Measurements from ENCODE around the gene RBM5. TPM values are rescaled to one million over a fixed set of nuclear protein-coding genes. Genes with fewer than 3 reads are reported as not detected.

The RBM5 gene
- total and polyA plus RNA-seq, 10 of the 15 experiments (the other 5 are each of a cell fraction or from before 2014, with no cell fraction given): 35.1 to 347 (median 111) TPM

- Histone ChIP-seq H3K79me2 (ENCODE audit: control insufficient read depth, insufficient read depth, low read length) (no peaks in the 10 kb centered on the region), H3K27me3 (replicated peaks in 1 of 2; ENCODE audit: control insufficient read depth in 2 of 2, insufficient read depth in 2 of 2, low read length in 1 of 2) (no peaks in the 10 kb centered on the region), H3K9ac (ENCODE audit: control insufficient read depth, insufficient read depth, low read length) (no peak overlapping the region), H3K4me3 (no peak overlapping the region), H3K4me2 (ENCODE audit: control insufficient read depth, insufficient read depth) (no peak overlapping the region), H2AFZ (ENCODE audit: control insufficient read depth, low read depth, low read length) (no peak overlapping the region), H4K20me1 (ENCODE audit: control insufficient read depth, insufficient read depth) (peaks cover 7% of the 10 kb centered on the region; the same call in 1 of the 2 replicates), H3K9me3 (replicated peaks; ENCODE audit: control insufficient read depth, insufficient read depth, low read length) (no peaks in the 10 kb centered on the region), H3K4me1 (ENCODE audit: control insufficient read depth, insufficient read depth, low read length) (no peaks in the 10 kb centered on the region; the same call in 1 of the 2 replicates), H3K27ac (ENCODE audit: control insufficient read depth, insufficient read depth) (no peak overlapping the region), H3K36me3 (ENCODE audit: control insufficient read depth in 2 of 2, insufficient read depth in 2 of 2, low read length in 1 of 2) (peaks cover 46 to 53% of the 10 kb centered on the region in 2 experiments)
- intact Hi-C loops (cut with micrococcal nuclease; ENCODE audit: unreplicated experiment) (no loop called here), in situ Hi-C loops (cut with MboI) (no loop called here)
- SMC1A ChIA-PET (ENCODE audit: uncharacterized antibody, unreplicated experiment): interaction anchor here (1.1 kb wide), 1 partner anchor 102 kb away, joined by 3 read pairs; no protein-coding TSS in a partner anchor
- POLR2A ChIA-PET: no interaction called here
- no TSS peak for BruUV-seq (replicated peaks)
- no peak for FAIRE-seq
- DNase-seq (ENCODE audit: low read depth, low spot score): no peak
- TF ChIP-seq NFYA (IDR thresholded peaks at IDR 0.05; ENCODE audit: borderline replicate concordance, low read depth, low read length) (no peak), IRF4 (IDR thresholded peaks at IDR 0.05; ENCODE audit: low read depth, low read length) (no peak), POLR2A (IDR thresholded peaks at IDR 0.05; ENCODE audit: low read depth, low read length) (0 out of 2 replicates have a peak, but pooled peaks have one; percentile 22), MXI1 (IDR thresholded peaks at IDR 0.05; ENCODE audit: low read depth, low read length) (no peak), CBFB (IDR thresholded peaks at IDR 0.05; ENCODE audit: low read depth) (no peak), CHD2 (IDR thresholded peaks at IDR 0.05; ENCODE audit: borderline replicate concordance, low read depth, low read length) (no peak), ESRRA (IDR thresholded peaks at IDR 0.05; ENCODE audit: low read length) (no peak), HDAC6 (IDR thresholded peaks at IDR 0.05; ENCODE audit: unreplicated experiment) (no peak)
- CTCF ChIA-PET: no interaction called here
- WGBS (ENCODE audit: insufficient coverage, insufficient replicate concordance, low lambda C conversion rate, missing lambda C conversion rate): 99% methylated on average over 8 of the region's 8 CpGs
- ATAC-seq: no peak
- RAD21 ChIA-PET (ENCODE audit: unreplicated experiment): interaction anchor here (1.2 kb wide), 1 partner anchor 73 kb away, joined by 4 read pairs; no protein-coding TSS in a partner anchor
Measured at GRCh38 chr3:50117120-50117519, 28.4 kb downstream of the RBM5 start.

GRCh38 chr3:50118237-50118636 is 29.5 kb downstream of the RBM5 start:
- TF ChIP-seq ZNF687 (IDR thresholded peaks at IDR 0.05) (no peak), POLR2A (IDR thresholded peaks at IDR 0.05; ENCODE audit: low read depth, low read length) (0 out of 2 replicates have a peak, but pooled peaks have one; percentile 9)
- FAIRE-seq: no peak
- Histone ChIP-seq H3K36me3 (ENCODE audit: control insufficient read depth in 2 of 2, insufficient read depth in 2 of 2, low read length in 1 of 2) (peaks cover 42 to 45% of the 10 kb centered on the region in 2 experiments), H3K9ac (ENCODE audit: control insufficient read depth, insufficient read depth, low read length) (no peak overlapping the region), H3K79me2 (ENCODE audit: control insufficient read depth, insufficient read depth, low read length) (no peaks in the 10 kb centered on the region), H2AFZ (ENCODE audit: control insufficient read depth, low read depth, low read length) (no peak overlapping the region), H3K4me1 (ENCODE audit: control insufficient read depth, insufficient read depth, low read length) (no peaks in the 10 kb centered on the region; the same call in 1 of the 2 replicates), H3K4me3 (no peak overlapping the region), H3K27me3 (replicated peaks in 1 of 2; ENCODE audit: control insufficient read depth in 2 of 2, insufficient read depth in 2 of 2, low read length in 1 of 2) (no peaks in the 10 kb centered on the region), H3K9me3 (replicated peaks; ENCODE audit: control insufficient read depth, insufficient read depth, low read length) (no peaks in the 10 kb centered on the region), H3K27ac (ENCODE audit: control insufficient read depth, insufficient read depth) (no peak overlapping the region), H3K4me2 (ENCODE audit: control insufficient read depth, insufficient read depth) (no peak overlapping the region), H4K20me1 (ENCODE audit: control insufficient read depth, insufficient read depth) (peaks cover 7% of the 10 kb centered on the region; the same call in 1 of the 2 replicates)
- ATAC-seq: no peak
- no peak for DNase-seq (ENCODE audit: low read depth, low spot score)
- in situ Hi-C loops (cut with MboI) (no loop called here), intact Hi-C loops (cut with micrococcal nuclease; ENCODE audit: unreplicated experiment) (no loop called here)
- no TSS peak for BruUV-seq (replicated peaks)
- WGBS (ENCODE audit: insufficient coverage, insufficient replicate concordance, low lambda C conversion rate, missing lambda C conversion rate): 99% methylated on average over 10 of the region's 10 CpGs
- SMC1A ChIA-PET (ENCODE audit: uncharacterized antibody, unreplicated experiment): no interaction called here
- RAD21 ChIA-PET (ENCODE audit: unreplicated experiment): interaction anchor here (1.2 kb wide), 1 partner anchor 72 kb away, joined by 4 read pairs; no protein-coding TSS in a partner anchor
- POLR2A ChIA-PET: no interaction called here
- CTCF ChIA-PET: no interaction called here
